Measurements from ENCODE around the gene PRR20B.
"Not testable (repeated sequence)": the region's sequence is repeated elsewhere in the genome, so short reads cannot be mapped to it uniquely, and the experiment has no call there.

- not testable (repeated sequence) for TF ChIP-seq CTCF, POLR2A (IDR thresholded peaks at IDR 0.05)
Observed at GRCh38 chr13:57140235-57140968, 6.9 kb upstream of the PRR20B start, which contains the start of gene PRR20A.
